ENCODE data around the gene CYSTM1. TPM values are rescaled to one million over a fixed set of nuclear protein-coding genes. Genes with fewer than 3 reads are reported as not detected.

The CYSTM1 gene
- total and polyA plus RNA-seq, 2 of the 8 experiments (the other 6 are each of a cell fraction or from before 2014, with no cell fraction given): 25.0 to 47.8 TPM

GRCh38 chr5:140234377-140234989, 59.5 kb downstream of the CYSTM1 start (continued):
- no peak for TF ChIP-seq TBP (IDR thresholded peaks at IDR 0.05; ENCODE audit: low read depth, low read length)

All from H1 (cell line).